Ascending aorta (tissue), 2 donors: ENCODE data around the gene MCTP1. TPM values are rescaled to one million over a fixed set of nuclear protein-coding genes. Genes with fewer than 3 reads are reported as not detected.

Source experiments
- DNase-seq, 2 donors: peaks; one replicate each; pipeline ENCODE4 v3.0.0-alpha.2; 2019; ENCODE audit warnings: low spot score in 2 of 2
- H3K27ac ChIP-seq, 2 donors: fragments of 200-600 bp; sonication (generic); one replicate each; pipeline ENCODE4 v1.5.1; 2016 to 2017; ENCODE audit warnings: mild to moderate bottlenecking in 1 of 2
- H3K27me3 ChIP-seq: fragments of 200-600 bp; sonication (generic); one replicate; pipeline ENCODE4 v1.5.1; 2017
- H3K36me3 ChIP-seq, 2 donors: fragments of 200-600 bp; sonication (generic); one replicate each; pipeline ENCODE4 v1.5.1; 2016
- H3K4me1 ChIP-seq, 2 donors: fragments of 200-600 bp; sonication (generic); one replicate each; pipeline ENCODE4 v1.5.1; 2016 to 2017; ENCODE audit warnings: mild to moderate bottlenecking in 1 of 2
- H3K4me3 ChIP-seq, 2 donors: fragments of 200-600 bp; sonication (generic); one replicate each; pipeline ENCODE4 v1.5.1; 2016 to 2017; ENCODE audit warnings: mild to moderate bottlenecking in 1 of 2
- H3K9me3 ChIP-seq, 2 donors: fragments of 200-600 bp; sonication (generic); one replicate each; pipeline ENCODE4 v1.5.1; 2016
- CTCF ChIP-seq, 3 experiments: fragments of 200-600 bp in 2 of 3; fragments of 450-650 bp in 1 of 3; sonication (generic) in 2 of 3; IDR thresholded peaks; one replicate each; pipeline ENCODE4 v1.5.1; 2016 to 2019; ENCODE audit warnings: antibody characterized with exemption in 3 of 3, mild to moderate bottlenecking in 1 of 3, moderate library complexity in 1 of 3
- intact Hi-C: fragments of 100-400 bp; cut with DNase I; formaldehyde crosslinking; loops from one replicate; pipeline ENCODE4 v1.15.1; 2023
- total RNA-seq: library from RNA; depleted of rRNA; stranded (reverse); fragments of >200 nt; gene quantifications from one replicate; pipeline ENCODE4 v1.1.0, GENCODE V29; 2016

MCTP1 gene
- total RNA-seq, 1 donor from 2014 or later = 112 TPM

DNA sequence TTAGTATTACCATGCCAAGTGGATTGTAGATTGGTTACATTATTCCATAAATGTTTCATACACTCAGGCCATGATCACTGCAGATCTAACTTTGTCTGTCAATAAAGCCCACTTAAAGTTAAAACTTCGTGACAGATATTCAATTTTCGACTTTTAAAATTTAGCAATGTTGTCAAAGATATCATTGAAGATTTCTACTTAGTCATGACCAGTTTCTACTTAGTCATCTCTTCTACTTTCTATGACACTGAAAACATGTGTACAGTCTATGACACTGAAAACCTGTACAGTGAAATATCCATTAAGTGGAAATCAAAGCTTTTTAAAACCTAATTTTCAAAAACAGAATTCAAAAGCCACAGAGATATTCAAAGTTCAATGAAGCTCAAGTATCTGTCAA, 258.2 kb downstream of the MCTP1 start:
- H3K27ac ChIP-seq = no peak overlapping the region
- no peaks in the 10 kb centered on the region for H3K36me3 ChIP-seq
- H3K4me3 ChIP-seq = no peak overlapping the region
- H3K4me1 ChIP-seq = no peaks in the 10 kb centered on the region
- intact Hi-C loops = no loop called here
- no peak for DNase-seq
- TF ChIP-seq CTCF (IDR thresholded peaks at IDR 0.05) = no peak
- H3K27me3 ChIP-seq = no peaks in the 10 kb centered on the region
- no peaks in the 10 kb centered on the region for H3K9me3 ChIP-seq

GRCh38 chr5:95022967-95023695, 261.8 kb downstream of the MCTP1 start:
- no peaks in the 10 kb centered on the region for H3K36me3 ChIP-seq
- no peaks in the 10 kb centered on the region for H3K4me1 ChIP-seq
- no peak for TF ChIP-seq CTCF (IDR thresholded peaks at IDR 0.05)
- no peak overlapping the region for H3K27ac ChIP-seq
- H3K9me3 ChIP-seq = no peaks in the 10 kb centered on the region
- intact Hi-C loops = no loop called here
- no peaks in the 10 kb centered on the region for H3K27me3 ChIP-seq
- no peak for DNase-seq
- no peak overlapping the region for H3K4me3 ChIP-seq

DNA sequence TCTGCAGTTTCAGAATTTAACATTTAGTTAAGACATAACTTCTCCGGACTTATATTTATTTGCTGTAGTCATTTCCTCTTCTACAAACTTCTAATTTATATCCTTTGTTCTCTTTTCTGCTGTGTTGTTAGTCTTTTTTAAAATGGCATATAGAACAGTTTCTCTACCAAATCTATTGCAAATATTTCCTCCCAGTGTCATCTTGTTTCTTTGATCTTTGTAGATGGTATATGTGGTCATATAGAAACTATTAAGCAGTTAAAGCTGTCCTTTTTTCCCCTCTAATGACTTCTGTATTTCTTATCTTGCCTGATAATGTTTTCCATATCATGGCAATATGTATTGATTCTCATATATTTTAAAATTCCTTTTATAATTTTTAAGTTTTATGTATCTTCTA, 264.5 kb downstream of the MCTP1 start:
- no peak for TF ChIP-seq CTCF (IDR thresholded peaks at IDR 0.05)
- H3K27ac ChIP-seq = no peak overlapping the region
- H3K4me1 ChIP-seq = no peaks in the 10 kb centered on the region
- DNase-seq = no peak
- H3K4me3 ChIP-seq = no peak overlapping the region
- intact Hi-C loops = no loop called here
- no peaks in the 10 kb centered on the region for H3K27me3 ChIP-seq
- no peaks in the 10 kb centered on the region for H3K36me3 ChIP-seq
- no peaks in the 10 kb centered on the region for H3K9me3 ChIP-seq

DNA sequence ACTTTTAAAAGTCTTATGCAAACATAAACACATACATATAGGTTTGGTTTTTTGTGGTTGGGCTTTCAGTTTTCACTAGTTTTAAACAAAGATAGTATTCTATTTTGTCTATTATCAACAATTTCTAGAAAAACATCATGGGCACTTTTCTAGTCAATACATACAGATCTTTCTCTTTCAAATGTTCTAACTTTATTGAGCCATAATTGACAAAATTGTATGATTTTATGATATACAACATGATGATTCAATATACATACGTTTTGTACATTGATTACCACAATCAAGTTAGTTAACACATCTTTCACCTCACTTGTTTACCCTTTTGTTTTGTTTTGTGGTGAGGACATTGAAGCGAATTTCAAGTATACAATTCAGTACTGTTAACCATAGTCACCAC, 265.9 kb downstream of the MCTP1 start:
- Histone ChIP-seq H3K4me1 (no peaks in the 10 kb centered on the region), H3K9me3 (no peaks in the 10 kb centered on the region), H3K27me3 (no peaks in the 10 kb centered on the region), H3K4me3 (no peak overlapping the region), H3K27ac (no peak overlapping the region), H3K36me3 (no peaks in the 10 kb centered on the region)
- no peak for TF ChIP-seq CTCF (IDR thresholded peaks at IDR 0.05)
- intact Hi-C loops = no loop called here
- no peak for DNase-seq

GRCh38 chr5:95018511-95018910, 266.4 kb downstream of the MCTP1 start:
- no peaks in the 10 kb centered on the region for H3K36me3 ChIP-seq
- no peaks in the 10 kb centered on the region for H3K4me1 ChIP-seq
- no peaks in the 10 kb centered on the region for H3K27me3 ChIP-seq
- no peaks in the 10 kb centered on the region for H3K9me3 ChIP-seq
- intact Hi-C loops = no loop called here
- no peak for DNase-seq
- TF ChIP-seq CTCF (IDR thresholded peaks at IDR 0.05) = no peak
- H3K4me3 ChIP-seq = no peak overlapping the region
- H3K27ac ChIP-seq = no peak overlapping the region

- no peaks in the 10 kb centered on the region for H3K36me3 ChIP-seq
- no peaks in the 10 kb centered on the region for H3K4me1 ChIP-seq
- intact Hi-C loops = no loop called here
- no peak for TF ChIP-seq CTCF (IDR thresholded peaks at IDR 0.05)
- H3K27me3 ChIP-seq = no peaks in the 10 kb centered on the region
- H3K4me3 ChIP-seq = no peak overlapping the region
- peaks cover 0 to 2% of the 10 kb centered on the region in 2 donors for H3K9me3 ChIP-seq
- H3K27ac ChIP-seq = no peak overlapping the region
- no peak for DNase-seq
Measured at GRCh38 chr5:95009812-95010211, 275.1 kb downstream of the MCTP1 start.
